WTC11 (cell line): ENCODE data around the gene BFSP1. TPM values are rescaled to one million over a fixed set of nuclear protein-coding genes. Genes with fewer than 3 reads are reported as not detected.

Source experiments
- ATF1 ChIP-seq: sonication (generic); formaldehyde crosslinking; IDR thresholded peaks from 2 replicates; pipeline ENCODE4 v1.8.1; 2023; ENCODE audit warnings: mild to moderate bottlenecking, moderate library complexity, missing genetic modification reagents
- ATF3 ChIP-seq: sonication (generic); formaldehyde crosslinking; conservative IDR thresholded peaks from 2 replicates; pipeline ENCODE4 v1.8.1; 2022; ENCODE audit warnings: mild to moderate bottlenecking, missing genetic modification reagents
- ATF6 ChIP-seq: sonication (generic); formaldehyde crosslinking; IDR thresholded peaks from 2 replicates; pipeline ENCODE4 v1.8.1; 2023; ENCODE audit warnings: mild to moderate bottlenecking, missing genetic modification reagents
- CREM ChIP-seq: sonication (generic); formaldehyde crosslinking; IDR thresholded peaks from 2 replicates; pipeline ENCODE4 v1.8.1; 2022; ENCODE audit warnings: mild to moderate bottlenecking, missing genetic modification reagents, moderate library complexity
- E2F5 ChIP-seq: sonication (generic); formaldehyde crosslinking; IDR thresholded peaks from 2 replicates; pipeline ENCODE4 v1.8.1; 2022; ENCODE audit warnings: mild to moderate bottlenecking, moderate library complexity, missing genetic modification reagents
- EMX1 ChIP-seq: fragments of 250-450 bp; sonication (Bioruptor Pico); IDR thresholded peaks from 2 replicates; pipeline ENCODE4 v1.8.0; 2021; ENCODE audit warnings: mild to moderate bottlenecking
- ETV6 ChIP-seq: sonication (generic); formaldehyde crosslinking; IDR thresholded peaks from 2 replicates; pipeline ENCODE4 v1.8.1; 2022; ENCODE audit warnings: mild to moderate bottlenecking, missing genetic modification reagents
- FOXP4 ChIP-seq: sonication (generic); formaldehyde crosslinking; IDR thresholded peaks from 2 replicates; pipeline ENCODE4 v1.8.0; 2022; ENCODE audit warnings: mild to moderate bottlenecking, missing genetic modification reagents
- JAZF1 ChIP-seq: fragments of 250-450 bp; sonication (Bioruptor Pico); IDR thresholded peaks from 2 replicates; pipeline ENCODE4 v1.9.0; 2021; ENCODE audit warnings: moderate library complexity, mild to moderate bottlenecking, inconsistent platforms
- MYBL2 ChIP-seq: sonication (generic); formaldehyde crosslinking; IDR thresholded peaks from 2 replicates; pipeline ENCODE4 v1.8.1; 2023; ENCODE audit warnings: mild to moderate bottlenecking, moderate library complexity, missing genetic modification reagents
- PRDM15 ChIP-seq: sonication (generic); formaldehyde crosslinking; IDR thresholded peaks from 2 replicates; pipeline ENCODE4 v1.8.0; 2022; ENCODE audit warnings: missing genetic modification reagents
- PREB ChIP-seq: sonication (generic); formaldehyde crosslinking; IDR thresholded peaks from 2 replicates; pipeline ENCODE4 v1.8.1; 2022; ENCODE audit warnings: mild to moderate bottlenecking, missing genetic modification reagents, moderate library complexity, borderline replicate concordance
- SMAD3 ChIP-seq: sonication (generic); formaldehyde crosslinking; IDR thresholded peaks from 2 replicates; pipeline ENCODE4 v1.8.0; 2022; ENCODE audit warnings: missing genetic modification reagents, mild to moderate bottlenecking, borderline replicate concordance
- TEAD1 ChIP-seq: sonication (generic); formaldehyde crosslinking; IDR thresholded peaks from 2 replicates; pipeline ENCODE4 v1.8.0; 2022; ENCODE audit warnings: mild to moderate bottlenecking, missing genetic modification reagents
- ZNF396 ChIP-seq: fragments of 250-450 bp; sonication (Bioruptor Pico); IDR thresholded peaks from 2 replicates; pipeline ENCODE4 v1.8.0; 2021; ENCODE audit warnings: mild to moderate bottlenecking, moderate library complexity, borderline replicate concordance
- ZSCAN18 ChIP-seq: fragments of 250-450 bp; sonication (Bioruptor Pico); IDR thresholded peaks from 2 replicates; pipeline ENCODE4 v2.1.2; 2022; ENCODE audit warnings: mild to moderate bottlenecking, moderate library complexity
- total RNA-seq: library from RNA; stranded (reverse); gene quantifications from 3 replicates; pipeline ENCODE4 v1.2.3, GENCODE V29; 2021
- TF ChIP-seq, protein P1 (sequence below): fragments of 200-600 bp; IDR thresholded peaks from 2 replicates; pipeline ENCODE4 v1.8.0; 2022; ENCODE audit warnings: antibody characterized with exemption
- TF ChIP-seq, protein P2 (sequence below): sonication (generic); formaldehyde crosslinking; IDR thresholded peaks from 2 replicates; pipeline ENCODE4 v1.8.1; 2023; ENCODE audit warnings: mild to moderate bottlenecking, moderate library complexity, missing genetic modification reagents
- TF ChIP-seq, protein P3 (sequence below): sonication (generic); formaldehyde crosslinking; conservative IDR thresholded peaks from 2 replicates; pipeline ENCODE4 v1.8.1; 2023; ENCODE audit warnings: mild to moderate bottlenecking, low read depth, missing genetic modification reagents, moderate library complexity

The BFSP1 gene
- total RNA-seq, 1 experiment from 2014 or later = 3.0 TPM

DNA sequence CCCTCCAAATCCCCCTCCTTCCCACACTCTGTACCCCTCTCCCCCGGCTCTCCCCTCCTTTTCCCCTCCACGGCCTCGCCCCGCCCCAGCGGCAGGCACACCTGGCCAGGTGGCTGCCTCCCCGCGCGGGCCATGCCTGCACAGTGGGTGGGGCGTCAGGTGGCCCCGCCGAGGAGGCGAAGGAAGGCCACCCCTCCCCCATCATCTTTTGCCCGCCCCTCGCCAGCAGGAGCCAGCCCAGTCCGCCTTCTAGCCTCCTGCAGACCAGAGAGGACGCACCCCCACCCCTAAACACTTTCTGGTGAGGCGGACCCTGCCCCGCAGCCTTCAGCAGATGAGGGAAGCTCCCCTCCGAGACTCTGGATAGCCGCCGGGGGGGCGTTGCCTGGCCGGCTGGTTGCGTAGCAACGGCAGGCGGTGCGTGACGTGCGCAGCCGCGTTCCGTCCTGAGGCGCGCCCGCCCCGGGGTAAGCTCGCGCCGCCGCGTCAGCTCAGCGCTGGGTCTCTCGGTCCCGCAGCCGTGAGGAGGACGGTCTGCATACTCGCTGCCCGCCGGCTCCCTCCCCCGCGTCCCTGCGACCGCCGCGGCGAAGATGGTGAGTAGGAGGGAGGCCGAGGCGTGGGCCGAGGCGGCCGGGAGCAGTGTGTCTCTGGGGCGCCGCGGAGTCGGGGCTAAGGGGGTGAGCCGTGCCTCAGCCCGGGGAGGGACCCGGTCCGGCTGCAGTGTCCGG, 38.6 kb upstream of the BFSP1 start, which contains the start of gene DSTN (continued):
- TF ChIP-seq ATF3 (CRISPR knock-in tag) (no peak), FOXP4 (CRISPR knock-in tag) (no peak), PRDM15 (CRISPR knock-in tag) (no peak; the same call in 1 of the 2 replicates), PREB (no peak), ATF1 (no peak), ATF6 (no peak), SMAD3 (CRISPR knock-in tag) (no peak), MYBL2 (CRISPR knock-in tag) (0 out of 2 replicates have a peak, but pooled peaks have one; percentile 42), TEAD1 (CRISPR knock-in tag) (0 out of 2 replicates have a peak, but pooled peaks have one; percentile 42), ETV6 (no peak; the same call in 1 of the 2 replicates), ZNF396 (CRISPR knock-in tag) (no peak), JAZF1 (no peak), CREM (CRISPR knock-in tag) (0 out of 2 replicates have a peak, but pooled peaks have one; percentile 48), ZSCAN18 (no peak), EMX1 (CRISPR knock-in tag) (no peak), E2F5 (CRISPR knock-in tag) (no peak)
- TF ChIP-seq, protein P1, sequence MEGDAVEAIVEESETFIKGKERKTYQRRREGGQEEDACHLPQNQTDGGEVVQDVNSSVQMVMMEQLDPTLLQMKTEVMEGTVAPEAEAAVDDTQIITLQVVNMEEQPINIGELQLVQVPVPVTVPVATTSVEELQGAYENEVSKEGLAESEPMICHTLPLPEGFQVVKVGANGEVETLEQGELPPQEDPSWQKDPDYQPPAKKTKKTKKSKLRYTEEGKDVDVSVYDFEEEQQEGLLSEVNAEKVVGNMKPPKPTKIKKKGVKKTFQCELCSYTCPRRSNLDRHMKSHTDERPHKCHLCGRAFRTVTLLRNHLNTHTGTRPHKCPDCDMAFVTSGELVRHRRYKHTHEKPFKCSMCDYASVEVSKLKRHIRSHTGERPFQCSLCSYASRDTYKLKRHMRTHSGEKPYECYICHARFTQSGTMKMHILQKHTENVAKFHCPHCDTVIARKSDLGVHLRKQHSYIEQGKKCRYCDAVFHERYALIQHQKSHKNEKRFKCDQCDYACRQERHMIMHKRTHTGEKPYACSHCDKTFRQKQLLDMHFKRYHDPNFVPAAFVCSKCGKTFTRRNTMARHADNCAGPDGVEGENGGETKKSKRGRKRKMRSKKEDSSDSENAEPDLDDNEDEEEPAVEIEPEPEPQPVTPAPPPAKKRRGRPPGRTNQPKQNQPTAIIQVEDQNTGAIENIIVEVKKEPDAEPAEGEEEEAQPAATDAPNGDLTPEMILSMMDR = no peak
- TF ChIP-seq, protein P2, sequence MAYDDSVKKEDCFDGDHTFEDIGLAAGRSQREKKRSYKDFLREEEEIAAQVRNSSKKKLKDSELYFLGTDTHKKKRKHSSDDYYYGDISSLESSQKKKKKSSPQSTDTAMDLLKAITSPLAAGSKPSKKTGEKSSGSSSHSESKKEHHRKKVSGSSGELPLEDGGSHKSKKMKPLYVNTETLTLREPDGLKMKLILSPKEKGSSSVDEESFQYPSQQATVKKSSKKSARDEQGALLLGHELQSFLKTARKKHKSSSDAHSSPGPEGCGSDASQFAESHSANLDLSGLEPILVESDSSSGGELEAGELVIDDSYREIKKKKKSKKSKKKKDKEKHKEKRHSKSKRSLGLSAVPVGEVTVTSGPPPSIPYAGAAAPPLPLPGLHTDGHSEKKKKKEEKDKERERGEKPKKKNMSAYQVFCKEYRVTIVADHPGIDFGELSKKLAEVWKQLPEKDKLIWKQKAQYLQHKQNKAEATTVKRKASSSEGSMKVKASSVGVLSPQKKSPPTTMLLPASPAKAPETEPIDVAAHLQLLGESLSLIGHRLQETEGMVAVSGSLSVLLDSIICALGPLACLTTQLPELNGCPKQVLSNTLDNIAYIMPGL = peak; percentile 92; the same call in 1 of the 2 replicates
- TF ChIP-seq, protein P3, sequence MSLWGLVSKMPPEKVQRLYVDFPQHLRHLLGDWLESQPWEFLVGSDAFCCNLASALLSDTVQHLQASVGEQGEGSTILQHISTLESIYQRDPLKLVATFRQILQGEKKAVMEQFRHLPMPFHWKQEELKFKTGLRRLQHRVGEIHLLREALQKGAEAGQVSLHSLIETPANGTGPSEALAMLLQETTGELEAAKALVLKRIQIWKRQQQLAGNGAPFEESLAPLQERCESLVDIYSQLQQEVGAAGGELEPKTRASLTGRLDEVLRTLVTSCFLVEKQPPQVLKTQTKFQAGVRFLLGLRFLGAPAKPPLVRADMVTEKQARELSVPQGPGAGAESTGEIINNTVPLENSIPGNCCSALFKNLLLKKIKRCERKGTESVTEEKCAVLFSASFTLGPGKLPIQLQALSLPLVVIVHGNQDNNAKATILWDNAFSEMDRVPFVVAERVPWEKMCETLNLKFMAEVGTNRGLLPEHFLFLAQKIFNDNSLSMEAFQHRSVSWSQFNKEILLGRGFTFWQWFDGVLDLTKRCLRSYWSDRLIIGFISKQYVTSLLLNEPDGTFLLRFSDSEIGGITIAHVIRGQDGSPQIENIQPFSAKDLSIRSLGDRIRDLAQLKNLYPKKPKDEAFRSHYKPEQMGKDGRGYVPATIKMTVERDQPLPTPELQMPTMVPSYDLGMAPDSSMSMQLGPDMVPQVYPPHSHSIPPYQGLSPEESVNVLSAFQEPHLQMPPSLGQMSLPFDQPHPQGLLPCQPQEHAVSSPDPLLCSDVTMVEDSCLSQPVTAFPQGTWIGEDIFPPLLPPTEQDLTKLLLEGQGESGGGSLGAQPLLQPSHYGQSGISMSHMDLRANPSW = no peak
